ENCODE data around the gene TRIM15.

GRCh38 chr6:30171677-30172471 lies 8.5 kb downstream of the TRIM15 start:
- TF ChIP-seq CTCF (IDR thresholded peaks at IDR 0.05; ENCODE audit: low read depth, low read length), result no peak
- no peak for TF ChIP-seq MAX (IDR thresholded peaks at IDR 0.05; ENCODE audit: low read depth, low read length)

Measured in NB4 (cell line).